Measurements from ENCODE around the gene CDC40.
"Not testable (repeated sequence)": the region's sequence is repeated elsewhere in the genome, so short reads cannot be mapped to it uniquely, and the experiment has no call there.

The CDC40 gene

DNA sequence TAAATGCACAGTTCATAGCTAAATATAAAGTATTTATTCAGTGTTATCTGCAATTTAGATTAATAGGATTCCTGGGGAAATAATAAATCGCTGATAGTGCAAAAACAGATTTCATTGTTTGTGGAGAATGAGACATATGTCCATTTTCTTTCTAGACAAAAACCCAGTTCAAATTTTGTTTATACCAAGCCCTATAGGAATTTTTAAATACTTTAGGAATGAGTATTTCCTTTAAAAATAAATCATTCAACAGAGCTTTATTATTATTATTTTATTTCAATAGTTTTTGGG, 91.5 kb downstream of the CDC40 start:
- DNase-seq, result no peak

DNA sequence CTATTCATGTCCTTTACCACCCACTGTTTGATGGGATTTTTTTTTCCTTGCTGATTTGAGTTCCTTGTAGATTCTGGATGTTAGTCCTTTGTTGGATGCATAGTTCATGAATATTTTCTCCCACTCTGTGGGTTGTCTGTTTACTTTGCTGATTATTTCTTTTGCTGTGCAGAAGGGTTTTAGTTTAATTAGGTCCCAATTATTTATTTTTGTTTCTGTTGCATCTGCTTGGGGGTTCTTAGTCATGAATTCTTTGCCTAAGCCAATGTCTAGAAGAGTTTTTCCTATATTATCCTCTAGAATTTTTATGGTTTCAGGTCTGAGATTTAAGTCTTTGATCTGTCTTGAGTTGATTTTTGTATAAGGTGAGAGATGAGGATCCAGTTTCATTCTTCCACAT, 92.6 kb downstream of the CDC40 start:
- not testable (repeated sequence) for DNase-seq

DNA sequence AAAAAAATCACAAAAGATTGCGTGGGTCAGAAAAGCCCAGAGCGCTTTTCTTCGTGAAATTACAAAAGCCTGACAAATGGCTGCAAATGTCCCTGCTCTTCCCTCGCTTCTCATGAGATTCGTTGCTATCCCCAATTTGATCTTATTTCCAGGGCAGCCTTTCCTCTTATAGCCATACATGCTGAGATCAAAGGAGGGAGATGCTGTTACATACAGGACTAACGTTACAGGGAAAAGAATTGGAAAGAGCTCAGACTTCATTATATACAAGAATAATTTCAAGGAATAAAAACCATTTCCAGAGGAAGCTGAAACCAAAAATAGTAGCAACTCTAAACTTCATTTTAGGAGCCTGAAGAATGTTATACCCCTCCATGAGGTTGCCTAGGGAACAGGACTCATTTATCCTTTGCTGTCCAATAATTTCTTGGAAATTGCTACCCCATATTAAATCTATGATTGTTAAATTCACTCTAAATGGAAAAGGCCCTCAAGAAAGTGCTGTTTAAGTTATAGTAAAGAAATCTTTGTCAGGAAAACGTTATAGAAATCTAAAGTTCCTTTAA, 97.0 kb downstream of the CDC40 start:
- no peak for DNase-seq

All from hippocampal formation (tissue), 2 donors.